Measurements from ENCODE around the gene TAF4. TPM values are rescaled to one million over a fixed set of nuclear protein-coding genes. Genes with fewer than 3 reads are reported as not detected.
"Not testable (repeated sequence)": the region's sequence is repeated elsewhere in the genome, so short reads cannot be mapped to it uniquely, and the experiment has no call there.

The TAF4 gene
- total RNA-seq, 1 donor from 2014 or later = 2.6 TPM

DNA sequence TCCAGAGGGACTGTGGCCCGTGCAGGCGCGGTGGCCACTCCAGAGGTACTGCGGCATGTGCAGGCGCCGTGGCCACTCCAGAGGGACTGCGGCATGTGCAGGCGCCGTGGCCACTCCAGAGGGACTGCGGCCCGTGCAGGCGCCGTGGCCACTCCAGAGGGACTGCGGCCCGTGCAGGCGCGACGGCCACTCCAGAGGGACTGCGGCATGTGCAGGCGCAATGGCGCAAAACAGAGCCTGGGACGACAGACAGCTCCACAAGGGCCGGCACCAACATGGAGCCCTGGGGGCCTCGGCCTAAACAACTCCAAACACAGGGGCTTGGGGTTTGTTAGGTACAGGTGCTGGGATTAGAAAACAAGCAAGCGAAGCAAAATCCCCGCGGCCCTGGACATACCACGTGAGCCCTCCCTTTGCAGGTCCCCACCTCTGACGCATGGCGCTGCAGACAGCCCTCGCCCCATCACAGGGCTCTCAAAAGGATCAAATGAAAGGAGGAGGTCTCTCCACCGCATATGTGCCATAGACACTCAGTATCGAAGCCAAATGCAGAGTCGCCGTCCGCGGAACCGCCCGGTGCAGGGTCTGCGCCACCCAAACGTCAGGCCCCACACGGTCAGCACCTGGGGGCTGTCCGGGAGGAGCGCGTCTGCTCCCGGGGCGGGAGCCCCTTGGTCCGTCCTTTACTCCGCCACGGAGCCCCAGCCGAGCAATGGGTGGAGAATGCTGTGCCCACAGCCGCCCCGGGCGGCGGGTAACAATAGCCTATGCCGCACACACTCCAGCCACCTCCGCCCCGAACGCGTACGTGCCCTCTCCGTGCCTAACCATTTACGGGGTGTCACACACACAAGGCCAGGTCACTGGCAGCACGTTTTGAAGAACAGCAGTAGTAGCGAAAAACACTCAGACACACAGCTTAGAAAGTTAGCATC is 85.7 kb downstream of the TAF4 start:
- DNase-seq (ENCODE audit: low read depth in 2 of 2) = no peak

DNA sequence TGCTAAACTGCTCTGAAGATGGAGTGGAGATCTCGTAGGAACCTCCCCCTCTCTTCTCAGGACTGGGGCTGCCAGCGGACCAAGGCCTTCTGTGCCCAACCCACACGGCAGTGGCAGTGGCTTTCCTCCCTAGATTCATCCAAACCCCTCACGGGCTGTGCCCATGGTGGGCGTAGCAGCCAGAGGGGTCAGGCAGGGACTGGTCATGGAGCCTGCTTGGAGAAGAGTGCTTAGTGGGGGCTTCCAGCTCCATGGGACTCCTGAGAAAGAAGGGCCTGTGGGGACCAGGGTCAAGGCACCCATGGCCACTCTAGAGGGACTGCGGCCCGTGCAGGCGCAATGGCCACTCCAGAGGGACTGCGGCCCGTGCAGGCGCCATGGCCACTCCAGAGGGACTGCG is 86.6 kb downstream of the TAF4 start:
- no peak for DNase-seq (ENCODE audit: low read depth in 2 of 2)

- DNase-seq (ENCODE audit: low read depth in 2 of 2) = no peak
Observed at GRCh38 chr20:61978491-61978890, 87.2 kb downstream of the TAF4 start.

DNA sequence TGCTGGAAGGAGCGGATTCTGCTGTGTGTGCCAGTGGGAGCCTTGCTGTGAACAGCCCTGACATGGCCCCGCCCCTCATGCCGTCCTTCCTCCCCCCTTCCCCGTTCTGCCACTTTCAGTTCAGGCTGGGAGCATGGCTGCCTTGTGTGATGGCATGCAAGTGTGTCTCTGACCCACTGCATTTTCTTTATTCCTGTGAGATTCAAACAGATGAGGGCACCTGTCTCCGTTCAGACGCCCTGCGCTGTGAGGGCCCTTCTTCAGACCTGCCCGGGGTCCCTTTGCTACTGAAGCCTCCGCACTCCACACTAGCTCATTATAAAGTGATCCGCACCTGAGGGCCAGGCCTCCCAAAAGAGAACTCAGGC is 88.3 kb downstream of the TAF4 start:
- no peak for DNase-seq (ENCODE audit: low read depth in 2 of 2)

DNA sequence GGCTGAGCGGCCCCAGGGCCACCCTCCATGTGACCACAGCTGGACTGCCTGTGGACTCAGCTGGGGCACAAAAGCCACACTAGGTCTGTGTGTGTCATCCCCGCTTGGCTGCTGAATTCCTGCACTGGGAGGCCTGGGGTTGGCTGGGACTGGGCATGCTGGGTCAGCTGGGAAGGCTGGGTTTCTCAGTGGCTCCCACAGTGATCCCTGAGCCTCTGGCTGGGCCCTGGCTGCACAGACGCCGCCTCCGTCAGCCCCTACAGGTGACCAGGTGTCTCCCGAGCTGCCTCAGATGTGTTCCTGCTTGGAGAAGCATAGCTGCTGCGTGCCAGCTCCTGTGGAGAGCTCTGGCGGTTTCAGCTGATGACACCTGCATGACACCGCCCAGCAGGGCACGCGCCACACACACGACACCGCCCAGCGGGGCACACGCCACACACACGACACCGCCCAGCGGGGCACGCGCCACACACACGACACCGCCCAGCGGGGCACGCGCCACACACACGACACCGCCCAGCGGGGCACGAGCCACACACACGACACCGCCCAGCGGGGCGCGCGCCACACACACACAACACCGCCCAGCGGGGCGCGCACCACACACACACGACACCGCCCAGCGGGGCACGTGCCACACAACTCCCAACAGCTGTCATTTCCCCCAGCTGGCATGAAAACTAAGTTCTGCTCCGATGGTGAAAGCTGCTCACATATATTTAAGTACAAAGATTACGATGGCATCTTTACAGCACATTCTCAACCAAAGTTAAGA is 88.8 kb downstream of the TAF4 start:
- DNase-seq (ENCODE audit: low read depth in 2 of 2) = no peak

- DNase-seq (ENCODE audit: low read depth in 2 of 2) = no peak
Observed at GRCh38 chr20:61976263-61976643, 89.4 kb downstream of the TAF4 start.

- DNase-seq (ENCODE audit: low read depth in 2 of 2) = no peak
Observed at GRCh38 chr20:61975407-61976129, 90.1 kb downstream of the TAF4 start.

DNA sequence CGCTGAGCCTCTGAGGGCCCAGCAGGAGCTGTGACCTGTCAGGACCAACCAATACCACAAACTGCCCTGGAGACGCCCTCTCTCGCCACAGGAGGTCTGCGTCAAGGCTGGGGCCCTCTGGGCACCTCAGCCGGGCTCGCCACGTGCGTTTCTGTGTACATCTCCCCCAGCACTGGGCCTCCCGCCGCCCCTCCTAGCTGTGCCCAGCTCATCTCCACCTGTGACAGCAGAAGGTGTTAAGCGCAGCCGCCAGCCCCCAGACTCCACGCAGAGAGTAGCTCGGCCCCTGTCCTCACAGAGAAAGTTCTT is 91.4 kb downstream of the TAF4 start:
- DNase-seq (ENCODE audit: low read depth in 2 of 2) = no peak

GRCh38 chr20:61973515-61974356 is 91.9 kb downstream of the TAF4 start:
- no peak for DNase-seq (ENCODE audit: low read depth in 2 of 2)

DNA sequence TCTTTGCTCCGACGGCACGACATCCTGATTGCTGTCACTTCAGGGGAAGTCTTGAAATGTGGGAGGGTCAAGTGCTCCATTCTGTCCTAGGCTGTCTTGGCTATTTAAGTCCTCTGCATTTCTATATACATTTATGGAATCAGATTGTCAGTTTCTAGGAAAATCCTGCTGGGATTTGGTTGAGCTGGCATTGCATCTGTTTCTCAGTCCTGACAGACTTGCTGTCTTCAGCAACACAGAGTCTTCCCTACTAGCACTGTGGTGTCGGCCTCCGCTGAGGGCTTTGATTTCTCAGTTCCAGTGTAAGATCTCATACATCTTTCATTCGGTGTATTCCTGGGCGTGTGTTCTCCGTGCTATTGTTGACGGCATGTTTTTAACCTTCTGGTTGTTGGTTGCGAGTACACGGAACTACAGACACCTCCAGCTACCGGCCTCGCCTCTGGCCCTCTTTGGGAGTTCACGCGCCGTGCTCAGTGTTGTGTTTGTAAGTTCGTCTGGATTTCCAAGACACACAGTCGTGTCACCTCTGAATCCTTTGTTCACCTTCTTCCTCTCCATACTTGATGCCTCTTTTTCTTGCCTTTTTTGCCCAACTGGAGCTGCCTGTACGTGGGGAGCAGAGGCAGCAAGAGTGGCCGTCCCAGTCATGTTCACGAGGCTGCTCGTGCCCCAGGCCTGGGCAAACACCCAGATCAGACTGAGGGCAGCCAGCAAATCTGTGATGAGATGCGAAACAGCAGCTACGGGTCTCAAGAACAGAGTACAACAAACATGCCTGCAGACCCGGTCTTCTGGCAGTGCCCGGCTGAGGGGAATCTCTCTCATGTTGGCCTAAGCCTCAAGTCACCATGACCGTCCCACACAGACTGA is 92.8 kb downstream of the TAF4 start:
- no peak for DNase-seq (ENCODE audit: low read depth in 2 of 2)

DNA sequence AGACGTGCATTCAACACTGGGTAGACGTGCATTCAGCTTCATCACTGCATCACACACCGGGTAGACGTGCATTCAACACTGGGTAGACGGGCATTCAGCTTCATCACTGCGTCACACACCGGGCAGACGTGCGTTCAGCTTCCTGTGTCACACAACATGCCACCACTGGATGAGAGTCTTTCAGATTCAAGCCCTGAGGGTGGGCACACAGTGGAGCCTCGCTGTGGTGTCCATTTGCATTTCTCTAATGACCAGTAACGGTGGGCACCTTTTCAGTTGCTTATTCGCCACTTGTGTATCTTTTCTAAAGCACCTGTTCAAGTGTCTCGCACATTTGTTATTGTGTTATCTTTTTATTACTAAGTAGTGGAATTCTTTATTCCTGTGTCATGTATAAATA is 94.1 kb downstream of the TAF4 start:
- DNase-seq (ENCODE audit: low read depth in 2 of 2) = not testable (repeated sequence)

- no peak for DNase-seq (ENCODE audit: low read depth in 2 of 2)
Observed at GRCh38 chr20:61970357-61970756, 95.3 kb downstream of the TAF4 start.

DNA sequence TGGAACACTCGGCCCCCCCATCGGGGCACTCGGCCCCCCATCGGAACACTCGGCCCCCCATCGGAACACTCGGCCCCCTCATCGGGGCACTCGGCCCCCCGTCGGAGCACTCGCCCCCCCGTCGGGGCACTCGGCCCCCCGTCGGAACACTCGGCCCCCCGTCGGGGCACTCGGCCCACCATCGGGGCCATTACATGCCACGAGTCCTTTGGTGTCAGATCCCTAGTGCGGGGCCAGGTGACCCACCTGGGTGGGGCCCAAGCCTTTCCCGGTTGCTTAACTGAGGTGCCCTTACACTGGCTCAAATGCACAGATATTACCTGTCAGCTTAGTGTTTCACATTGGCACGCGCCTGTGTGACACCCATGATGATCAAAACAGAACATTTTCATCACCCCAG is 95.9 kb downstream of the TAF4 start:
- DNase-seq (ENCODE audit: low read depth in 2 of 2) = no peak

- no peak for DNase-seq (ENCODE audit: low read depth in 2 of 2)
Observed at GRCh38 chr20:61968932-61969331, 96.7 kb downstream of the TAF4 start.

GRCh38 chr20:61968036-61968810 is 97.5 kb downstream of the TAF4 start:
- DNase-seq (ENCODE audit: low read depth in 2 of 2) = no peak

GRCh38 chr20:61967300-61967699 is 98.4 kb downstream of the TAF4 start:
- DNase-seq (ENCODE audit: low read depth in 2 of 2) = no peak

- DNase-seq (ENCODE audit: low read depth in 2 of 2) = no peak
Observed at GRCh38 chr20:61966492-61967244, 99.0 kb downstream of the TAF4 start.

DNA sequence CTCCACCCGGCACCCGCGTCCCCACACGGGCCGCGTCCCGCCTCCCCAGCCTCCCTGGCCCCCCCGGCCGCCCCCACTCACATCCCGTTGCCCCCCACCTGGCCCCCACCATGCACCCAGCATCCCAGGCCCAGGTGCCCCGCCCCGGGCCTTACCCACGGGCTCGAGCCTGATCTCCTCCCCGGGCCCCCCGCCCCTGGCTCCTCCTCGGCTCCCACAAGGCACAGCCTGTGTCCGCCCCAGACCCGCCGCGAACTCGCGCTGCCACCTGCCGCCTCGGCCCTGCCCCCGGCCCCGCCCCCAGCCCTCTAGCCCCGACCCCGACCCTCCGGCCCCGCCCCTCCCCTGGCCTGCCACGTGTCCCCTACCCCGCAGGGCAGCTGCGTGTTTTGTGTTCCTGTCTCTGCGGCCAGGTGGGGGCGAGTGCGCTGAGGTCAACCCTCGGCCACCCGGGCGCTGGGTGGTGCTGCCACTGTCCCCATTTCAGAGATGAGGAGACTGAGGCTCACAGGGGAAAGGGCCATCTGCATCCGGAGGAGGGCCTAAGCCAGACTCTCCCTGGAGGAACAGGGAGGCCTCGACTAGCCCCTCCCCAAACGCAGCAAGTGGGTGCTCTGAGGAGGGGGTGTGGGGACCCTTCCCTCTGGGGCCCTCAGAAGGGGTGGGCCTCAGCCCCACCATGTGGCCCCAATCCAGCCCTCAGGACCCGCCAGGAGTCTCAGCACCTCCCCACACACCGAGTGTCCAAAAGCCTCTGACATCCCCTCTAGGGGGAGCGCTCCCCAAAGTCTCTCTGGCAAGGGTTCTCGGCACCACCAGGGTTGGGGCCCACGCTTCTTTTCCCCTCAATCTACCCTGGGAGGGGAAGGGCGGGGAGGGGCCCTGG is 99.8 kb downstream of the TAF4 start:
- no peak for DNase-seq (ENCODE audit: low read depth in 2 of 2)

Data from lung microvascular endothelial cell (primary cell).